Osteocyte (in vitro differentiated cells): ENCODE data around the gene MPDZ. TPM values are rescaled to one million over a fixed set of nuclear protein-coding genes. Genes with fewer than 3 reads are reported as not detected.
"Not testable (repeated sequence)": the region's sequence is repeated elsewhere in the genome, so short reads cannot be mapped to it uniquely, and the experiment has no call there.

Source experiments
- DNase-seq: peaks from one replicate; pipeline ENCODE4 v3.0.0; 2021; ENCODE audit warnings: mixed read lengths; ENCODE audit not compliant: unreplicated experiment; ENCODE audit errors: extremely low spot score
- H3K27ac Mint-ChIP-seq: one replicate; pipeline ENCODE4 v1.8.0; 2021; ENCODE audit warnings: mild to moderate bottlenecking, mixed read lengths; ENCODE audit not compliant: unreplicated experiment
- H3K27me3 Mint-ChIP-seq: one replicate; pipeline ENCODE4 v1.8.0; 2021; ENCODE audit warnings: mixed read lengths; ENCODE audit not compliant: unreplicated experiment
- H3K36me3 Mint-ChIP-seq: one replicate; pipeline ENCODE4 v1.8.0; 2021; ENCODE audit warnings: mixed read lengths; ENCODE audit not compliant: unreplicated experiment
- H3K4me1 Mint-ChIP-seq: one replicate; pipeline ENCODE4 v1.8.0; 2021; ENCODE audit warnings: mixed read lengths; ENCODE audit not compliant: unreplicated experiment
- H3K4me3 Mint-ChIP-seq: one replicate; pipeline ENCODE4 v1.8.0; 2021; ENCODE audit warnings: mild to moderate bottlenecking, moderate library complexity, mixed read lengths; ENCODE audit not compliant: unreplicated experiment
- H3K9me3 Mint-ChIP-seq: one replicate; pipeline ENCODE4 v1.8.0; 2021; ENCODE audit warnings: mixed read lengths; ENCODE audit not compliant: unreplicated experiment
- CTCF ChIP-seq: fragments of 200-600 bp; sonication (generic); IDR thresholded peaks from 2 replicates; pipeline ENCODE4 v1.5.0; 2021; ENCODE audit warnings: antibody characterized with exemption, mild to moderate bottlenecking, moderate library complexity
- total RNA-seq: library from RNA; stranded (reverse); gene quantifications from 2 replicates; pipeline ENCODE4 v1.2.1, GENCODE V29; 2021

Gene MPDZ
- total RNA-seq, 1 donor from 2014 or later: 51.9 TPM

GRCh38 chr9:13239660-13240059 is 39.8 kb downstream of the MPDZ start:
- Mint-ChIP-seq H3K27ac (no peak overlapping the region), H3K9me3 (no peaks in the 10 kb centered on the region), H3K36me3 (peaks cover 41% of the 10 kb centered on the region), H3K27me3 (no peaks in the 10 kb centered on the region), H3K4me1 (no peaks in the 10 kb centered on the region), H3K4me3 (no peak overlapping the region)
- DNase-seq: no peak
- TF ChIP-seq CTCF: no peak

GRCh38 chr9:13239208-13239607 is 40.3 kb downstream of the MPDZ start:
- TF ChIP-seq CTCF: no peak
- no peak for DNase-seq
- no peaks in the 10 kb centered on the region for H3K9me3 Mint-ChIP-seq
- no peaks in the 10 kb centered on the region for H3K4me1 Mint-ChIP-seq
- H3K4me3 Mint-ChIP-seq: no peak overlapping the region
- H3K27me3 Mint-ChIP-seq: no peaks in the 10 kb centered on the region
- no peak overlapping the region for H3K27ac Mint-ChIP-seq
- H3K36me3 Mint-ChIP-seq: peaks cover 40% of the 10 kb centered on the region

- no peak overlapping the region for H3K4me3 Mint-ChIP-seq
- no peaks in the 10 kb centered on the region for H3K4me1 Mint-ChIP-seq
- H3K27me3 Mint-ChIP-seq: no peaks in the 10 kb centered on the region
- H3K27ac Mint-ChIP-seq: no peak overlapping the region
- DNase-seq: no peak
- no peak for TF ChIP-seq CTCF
- H3K9me3 Mint-ChIP-seq: no peaks in the 10 kb centered on the region
- peaks cover 24% of the 10 kb centered on the region for H3K36me3 Mint-ChIP-seq
Observed at GRCh38 chr9:13234932-13235331, 44.6 kb downstream of the MPDZ start.

DNA sequence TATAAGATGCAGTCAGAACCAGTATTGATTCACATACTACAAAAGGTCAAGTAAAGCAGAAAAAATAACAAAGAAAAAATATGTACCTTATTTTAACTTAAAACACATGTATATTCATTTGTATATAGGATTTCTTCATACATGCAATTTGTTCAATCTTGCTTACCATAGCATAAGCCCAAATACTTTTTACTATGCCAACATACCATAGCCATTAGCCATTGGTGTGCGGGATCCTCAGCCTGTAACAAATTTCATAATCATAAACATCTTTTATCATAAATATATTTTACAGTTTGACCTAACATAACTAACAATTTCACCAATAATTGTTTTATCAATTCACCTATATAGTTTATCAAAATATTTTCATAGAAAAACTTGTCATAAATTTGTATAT is 51.1 kb downstream of the MPDZ start:
- no peak for DNase-seq
- no peak for TF ChIP-seq CTCF
- Mint-ChIP-seq H3K27ac (no peak overlapping the region), H3K36me3 (peaks cover 21% of the 10 kb centered on the region), H3K9me3 (no peaks in the 10 kb centered on the region), H3K4me3 (no peak overlapping the region), H3K4me1 (peaks cover 2% of the 10 kb centered on the region), H3K27me3 (no peaks in the 10 kb centered on the region)

DNA sequence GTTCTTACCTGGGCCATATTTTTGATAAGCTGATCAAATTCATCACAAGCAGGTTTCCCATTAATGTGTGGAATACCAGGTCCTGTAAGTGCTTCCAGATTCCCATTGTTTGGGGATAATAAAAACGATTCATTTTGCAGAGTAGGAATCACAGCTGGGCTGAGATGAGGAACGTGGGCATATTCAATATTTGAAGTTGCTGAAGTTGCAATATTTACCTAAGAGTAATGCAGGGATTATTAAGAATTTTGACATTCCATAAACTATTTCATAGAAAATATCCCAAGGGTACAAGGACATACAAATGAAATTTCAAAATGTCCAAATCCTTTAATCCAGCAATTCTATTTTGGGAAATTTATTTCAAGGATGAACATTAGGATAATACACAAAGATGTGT is 55.1 kb downstream of the MPDZ start:
- Mint-ChIP-seq H3K4me3 (no peak overlapping the region), H3K4me1 (peaks cover 10% of the 10 kb centered on the region), H3K9me3 (no peaks in the 10 kb centered on the region), H3K36me3 (peaks cover 36% of the 10 kb centered on the region), H3K27me3 (no peaks in the 10 kb centered on the region), H3K27ac (no peak overlapping the region)
- TF ChIP-seq CTCF: no peak
- no peak for DNase-seq

DNA sequence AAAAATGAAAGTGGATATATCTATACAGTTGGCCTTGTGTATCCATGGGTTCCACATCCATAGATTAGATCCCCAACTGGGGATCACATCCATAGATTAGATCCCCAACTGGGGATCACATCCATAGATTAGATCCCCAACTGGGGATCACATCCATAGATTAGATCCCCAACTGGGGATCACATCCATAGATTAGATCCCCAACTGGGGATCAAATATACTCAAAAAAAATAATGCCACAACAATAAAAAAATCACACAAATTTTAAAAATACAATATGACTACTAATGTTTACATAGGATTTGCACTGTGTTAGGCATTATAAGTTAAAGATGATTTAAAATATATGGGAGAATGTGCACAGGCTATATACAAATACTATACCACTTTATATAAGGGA is 56.8 kb downstream of the MPDZ start:
- Mint-ChIP-seq H3K4me1 (peaks cover 10% of the 10 kb centered on the region), H3K36me3 (peaks cover 50% of the 10 kb centered on the region)
- H3K27ac Mint-ChIP-seq, H3K4me3 Mint-ChIP-seq, DNase-seq, H3K9me3 Mint-ChIP-seq, H3K27me3 Mint-ChIP-seq: not testable (repeated sequence)
